Omental fat pad (tissue), 4 donors: Measurements from ENCODE around the gene STC2. TPM values are rescaled to one million over a fixed set of nuclear protein-coding genes. Genes with fewer than 3 reads are reported as not detected.

ENCODE experiments used
- ATAC-seq: fragments of 150-250 bp; one replicate; pipeline ENCODE4 v1.9.1; 2016; ENCODE audit warnings: mild to moderate bottlenecking, moderate library complexity; ENCODE audit not compliant: low FRiP score
- DNase-seq: peaks from one replicate; pipeline ENCODE4 v3.0.0-alpha.2; 2019; ENCODE audit warnings: low spot score
- CTCF ChIP-seq, 3 donors: fragments of 450-650 bp; IDR thresholded peaks; one replicate each; pipeline ENCODE4 v1.5.1; 2016 to 2017; ENCODE audit warnings: antibody characterized with exemption in 3 of 3, mild to moderate bottlenecking in 3 of 3, moderate library complexity in 2 of 3
- total RNA-seq, 4 donors: library from RNA; depleted of rRNA; stranded (reverse); fragments of >200 nt; gene quantifications; one replicate each; pipeline ENCODE4 v1.1.0, GENCODE V29; 2016

Gene STC2
- total RNA-seq, 4 donors from 2014 or later, result 15.8 to 45.9 (median 29.1) TPM

- no peak for TF ChIP-seq CTCF (IDR thresholded peaks at IDR 0.05)
- ATAC-seq (no peak), DNase-seq (no peak)
These were observed 11.0 kb downstream of the STC2 start for GRCh38 chr5:173317091-173317730.

GRCh38 chr5:173316339-173317020 is 11.7 kb downstream of the STC2 start:
- TF ChIP-seq CTCF (IDR thresholded peaks at IDR 0.05), result no peak
- ATAC-seq (no peak), DNase-seq (no peak)

- TF ChIP-seq CTCF (IDR thresholded peaks at IDR 0.05), result no peak
- ATAC-seq, result no peak
- DNase-seq, result no peak
These were observed 12.5 kb downstream of the STC2 start for GRCh38 chr5:173315495-173316338.

- no peak for TF ChIP-seq CTCF (IDR thresholded peaks at IDR 0.05)
- DNase-seq (no peak), ATAC-seq (no peak)
These were observed 13.9 kb downstream of the STC2 start for GRCh38 chr5:173314166-173314952.

- DNase-seq (no peak), ATAC-seq (no peak)
- TF ChIP-seq CTCF (IDR thresholded peaks at IDR 0.05), result no peak
These were observed 14.8 kb downstream of the STC2 start for GRCh38 chr5:173313351-173313801.

- no peak for TF ChIP-seq CTCF (IDR thresholded peaks at IDR 0.05)
- DNase-seq, result no peak
- ATAC-seq, result no peak
These were observed 15.4 kb downstream of the STC2 start for GRCh38 chr5:173312821-173313220.
